Glutamatergic neuron (in vitro differentiated cells): Measurements from ENCODE around the gene GPRASP1. TPM values are rescaled to one million over a fixed set of nuclear protein-coding genes. Genes with fewer than 3 reads are reported as not detected.

Source experiments
- DNase-seq: peaks from one replicate; pipeline ENCODE4 v3.0.0; 2022
- H3K27ac Mint-ChIP-seq: one replicate; pipeline ENCODE4 v1.8.0; 2020; ENCODE audit warnings: mild to moderate bottlenecking, mixed read lengths, inconsistent platforms; ENCODE audit not compliant: unreplicated experiment
- H3K27me3 Mint-ChIP-seq: one replicate; pipeline ENCODE4 v1.8.0; 2020; ENCODE audit warnings: mild to moderate bottlenecking, moderate library complexity, mixed read lengths, inconsistent platforms; ENCODE audit not compliant: unreplicated experiment
- H3K36me3 Mint-ChIP-seq: one replicate; pipeline ENCODE4 v1.8.0; 2020; ENCODE audit warnings: mild to moderate bottlenecking, mixed read lengths, inconsistent platforms; ENCODE audit not compliant: unreplicated experiment
- H3K4me1 Mint-ChIP-seq: one replicate; pipeline ENCODE4 v1.8.0; 2020; ENCODE audit warnings: mild to moderate bottlenecking, low read depth, mixed read lengths, inconsistent platforms; ENCODE audit not compliant: unreplicated experiment
- H3K4me3 Mint-ChIP-seq: one replicate; pipeline ENCODE4 v1.8.0; 2020; ENCODE audit warnings: mild to moderate bottlenecking, mixed read lengths, inconsistent platforms; ENCODE audit not compliant: unreplicated experiment
- H3K9me3 Mint-ChIP-seq: one replicate; pipeline ENCODE4 v1.8.0; 2020; ENCODE audit warnings: mild to moderate bottlenecking, moderate library complexity, mixed read lengths, inconsistent platforms; ENCODE audit not compliant: unreplicated experiment
- long read RNA-seq: library from polyadenylated mRNA; unstranded; transcript quantifications from one replicate; pipeline ENCODE4 v2.0.0, GENCODE V29; 2020; ENCODE audit not compliant: unreplicated experiment
- total RNA-seq: library from RNA; stranded (reverse); fragmentation: NEBNext Ultra II Directional; extraction: Animal tissue kit (Norgen Biotek cat#: 25700); gene quantifications from one replicate; pipeline ENCODE4 v1.2.1, GENCODE V29; 2021; ENCODE audit not compliant: unreplicated experiment
- TF ChIP-seq, protein P1 (sequence below): fragments of 200-600 bp; sonication (generic); IDR thresholded peaks from one replicate; pipeline ENCODE4 v1.5.0; 2021; ENCODE audit not compliant: partially characterized antibody, unreplicated experiment

Gene GPRASP1, protein sequence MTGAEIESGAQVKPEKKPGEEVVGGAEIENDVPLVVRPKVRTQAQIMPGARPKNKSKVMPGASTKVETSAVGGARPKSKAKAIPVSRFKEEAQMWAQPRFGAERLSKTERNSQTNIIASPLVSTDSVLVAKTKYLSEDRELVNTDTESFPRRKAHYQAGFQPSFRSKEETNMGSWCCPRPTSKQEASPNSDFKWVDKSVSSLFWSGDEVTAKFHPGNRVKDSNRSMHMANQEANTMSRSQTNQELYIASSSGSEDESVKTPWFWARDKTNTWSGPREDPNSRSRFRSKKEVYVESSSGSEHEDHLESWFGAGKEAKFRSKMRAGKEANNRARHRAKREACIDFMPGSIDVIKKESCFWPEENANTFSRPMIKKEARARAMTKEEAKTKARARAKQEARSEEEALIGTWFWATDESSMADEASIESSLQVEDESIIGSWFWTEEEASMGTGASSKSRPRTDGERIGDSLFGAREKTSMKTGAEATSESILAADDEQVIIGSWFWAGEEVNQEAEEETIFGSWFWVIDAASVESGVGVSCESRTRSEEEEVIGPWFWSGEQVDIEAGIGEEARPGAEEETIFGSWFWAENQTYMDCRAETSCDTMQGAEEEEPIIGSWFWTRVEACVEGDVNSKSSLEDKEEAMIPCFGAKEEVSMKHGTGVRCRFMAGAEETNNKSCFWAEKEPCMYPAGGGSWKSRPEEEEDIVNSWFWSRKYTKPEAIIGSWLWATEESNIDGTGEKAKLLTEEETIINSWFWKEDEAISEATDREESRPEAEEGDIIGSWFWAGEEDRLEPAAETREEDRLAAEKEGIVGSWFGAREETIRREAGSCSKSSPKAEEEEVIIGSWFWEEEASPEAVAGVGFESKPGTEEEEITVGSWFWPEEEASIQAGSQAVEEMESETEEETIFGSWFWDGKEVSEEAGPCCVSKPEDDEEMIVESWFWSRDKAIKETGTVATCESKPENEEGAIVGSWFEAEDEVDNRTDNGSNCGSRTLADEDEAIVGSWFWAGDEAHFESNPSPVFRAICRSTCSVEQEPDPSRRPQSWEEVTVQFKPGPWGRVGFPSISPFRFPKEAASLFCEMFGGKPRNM (N-terminal part only)
- total RNA-seq, result 9.8 TPM
- long read RNA-seq, result 0 reads

DNA sequence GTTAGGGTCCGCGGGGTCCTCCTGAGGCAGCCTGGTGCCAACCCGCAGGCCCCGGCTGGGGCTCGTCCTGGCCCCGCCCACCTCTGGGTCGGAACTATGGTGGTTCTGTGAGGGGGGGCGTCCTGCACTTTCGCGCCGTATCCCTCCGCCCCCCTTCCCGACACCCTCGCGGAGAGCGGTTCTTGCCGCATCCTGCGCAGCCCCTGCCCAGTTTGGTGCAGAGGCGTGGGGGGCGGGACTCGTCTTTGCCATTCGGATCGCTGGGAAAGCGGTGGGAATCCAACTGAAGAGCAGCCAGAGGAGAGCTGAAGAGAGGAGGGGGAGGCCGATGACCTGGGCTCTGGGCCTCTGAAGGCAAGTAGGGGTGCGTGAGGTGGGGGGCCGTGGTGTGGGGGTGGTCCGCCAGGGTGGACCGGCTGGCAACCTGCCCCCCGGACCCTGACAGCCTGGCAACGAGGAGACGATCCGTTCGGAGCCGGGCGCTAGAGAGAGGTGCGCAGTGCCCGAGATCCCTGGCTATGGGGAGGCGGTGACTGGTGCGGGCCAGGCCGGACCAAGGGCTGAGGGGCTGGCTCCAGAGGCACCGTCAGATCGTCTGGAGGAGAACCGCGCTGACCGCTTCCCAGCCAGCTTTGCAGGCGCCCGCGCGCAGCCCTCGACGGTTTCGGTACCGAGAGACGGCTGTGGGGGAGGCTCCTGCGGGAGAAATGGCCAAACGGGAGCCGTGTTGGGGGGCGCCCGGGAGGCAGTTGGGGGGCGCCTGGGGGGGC is at the start of gene GPRASP1:
Gene GPRASP1 (plus strand): TSS at position 242 of the 770 bp plus-strand sequence. CDS start 2,431 bp downstream, outside the sequence.
- no peaks in the 10 kb centered on the region for H3K4me1 Mint-ChIP-seq
- H3K9me3 Mint-ChIP-seq, result no peaks in the 10 kb centered on the region
- DNase-seq, result peak; percentile 67
- H3K27ac Mint-ChIP-seq, result peak within 1 kb of the TSS; percentile 77
- H3K27me3 Mint-ChIP-seq, result peaks cover 8% of the 10 kb centered on the region
- peak within 1 kb of the TSS; percentile 92 for H3K4me3 Mint-ChIP-seq
- H3K36me3 Mint-ChIP-seq, result peaks cover 8% of the 10 kb centered on the region
- TF ChIP-seq, protein P1, sequence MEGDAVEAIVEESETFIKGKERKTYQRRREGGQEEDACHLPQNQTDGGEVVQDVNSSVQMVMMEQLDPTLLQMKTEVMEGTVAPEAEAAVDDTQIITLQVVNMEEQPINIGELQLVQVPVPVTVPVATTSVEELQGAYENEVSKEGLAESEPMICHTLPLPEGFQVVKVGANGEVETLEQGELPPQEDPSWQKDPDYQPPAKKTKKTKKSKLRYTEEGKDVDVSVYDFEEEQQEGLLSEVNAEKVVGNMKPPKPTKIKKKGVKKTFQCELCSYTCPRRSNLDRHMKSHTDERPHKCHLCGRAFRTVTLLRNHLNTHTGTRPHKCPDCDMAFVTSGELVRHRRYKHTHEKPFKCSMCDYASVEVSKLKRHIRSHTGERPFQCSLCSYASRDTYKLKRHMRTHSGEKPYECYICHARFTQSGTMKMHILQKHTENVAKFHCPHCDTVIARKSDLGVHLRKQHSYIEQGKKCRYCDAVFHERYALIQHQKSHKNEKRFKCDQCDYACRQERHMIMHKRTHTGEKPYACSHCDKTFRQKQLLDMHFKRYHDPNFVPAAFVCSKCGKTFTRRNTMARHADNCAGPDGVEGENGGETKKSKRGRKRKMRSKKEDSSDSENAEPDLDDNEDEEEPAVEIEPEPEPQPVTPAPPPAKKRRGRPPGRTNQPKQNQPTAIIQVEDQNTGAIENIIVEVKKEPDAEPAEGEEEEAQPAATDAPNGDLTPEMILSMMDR, result no peak

DNA sequence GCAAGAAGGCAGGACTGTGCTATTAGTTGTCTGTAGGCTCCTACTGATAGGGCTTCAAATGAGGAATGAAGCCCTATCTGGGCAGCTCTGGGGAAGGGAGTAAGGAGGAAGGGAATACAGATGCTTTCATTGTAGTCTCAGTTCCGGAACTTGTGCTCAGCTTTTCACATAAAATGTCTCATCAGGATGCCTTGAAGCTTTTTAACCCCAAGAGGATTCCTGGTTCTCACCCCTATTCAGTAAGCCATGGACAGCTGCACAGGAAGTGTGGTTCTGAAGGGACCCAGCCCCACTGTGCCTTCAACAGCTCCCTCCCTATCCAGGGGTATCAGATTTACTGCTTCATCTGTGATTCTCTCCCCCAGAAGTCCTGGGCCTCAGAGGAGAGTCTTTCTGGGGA is 47.0 kb upstream of the GPRASP1 start:
- Mint-ChIP-seq H3K27ac (no peak overlapping the region), H3K9me3 (peaks cover 6% of the 10 kb centered on the region), H3K27me3 (no peaks in the 10 kb centered on the region), H3K36me3 (peaks cover 5% of the 10 kb centered on the region), H3K4me3 (no peak overlapping the region), H3K4me1 (peaks cover 10% of the 10 kb centered on the region)
- TF ChIP-seq, protein P1, result no peak
- no peak for DNase-seq

DNA sequence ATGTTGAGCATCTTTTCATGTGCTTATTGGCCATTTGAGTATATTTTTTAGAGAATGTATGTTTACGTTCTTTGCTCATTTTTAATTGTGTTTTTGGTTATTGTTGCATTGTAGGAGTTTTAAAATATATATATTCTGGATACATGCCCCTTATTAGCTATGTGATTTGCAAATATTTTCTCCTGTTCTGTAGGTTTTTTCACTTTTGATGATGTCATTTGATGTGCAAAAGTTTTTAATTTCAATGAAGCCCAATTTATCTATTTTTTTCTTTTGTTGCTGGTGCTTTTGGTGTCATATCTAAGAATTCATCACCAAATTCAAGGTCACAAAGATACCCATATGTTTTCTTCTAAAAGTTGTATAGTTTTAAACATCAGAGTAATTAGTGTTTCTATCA is 45.2 kb upstream of the GPRASP1 start:
- Mint-ChIP-seq H3K27ac (no peak overlapping the region), H3K27me3 (no peaks in the 10 kb centered on the region), H3K4me3 (no peak overlapping the region), H3K9me3 (no peaks in the 10 kb centered on the region), H3K36me3 (peaks cover 5% of the 10 kb centered on the region), H3K4me1 (peaks cover 6% of the 10 kb centered on the region)
- DNase-seq, result no peak
- TF ChIP-seq, protein P1, result no peak

DNA sequence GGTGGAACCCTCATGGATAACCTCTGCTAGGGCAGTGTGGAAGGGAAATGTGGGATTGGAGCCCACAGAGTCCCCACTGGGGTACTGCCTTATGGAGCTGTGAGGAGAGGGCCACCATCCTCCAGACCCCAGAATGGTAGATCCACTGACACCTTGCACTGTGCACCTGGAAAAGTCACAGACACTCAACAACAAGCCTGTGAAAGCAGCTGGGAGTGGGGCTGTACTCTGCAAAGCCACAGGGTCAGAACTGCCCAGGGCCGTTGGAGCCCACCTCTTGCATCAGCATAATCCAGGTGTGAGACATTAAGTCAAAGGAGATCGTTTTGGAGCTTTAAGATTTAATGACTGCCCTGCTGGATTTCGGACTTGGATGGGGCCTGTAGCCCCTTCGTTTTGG is 40.4 kb upstream of the GPRASP1 start:
- H3K27me3 Mint-ChIP-seq, result no peaks in the 10 kb centered on the region
- TF ChIP-seq, protein P1, result no peak
- H3K36me3 Mint-ChIP-seq, result no peaks in the 10 kb centered on the region
- H3K4me3 Mint-ChIP-seq, result no peak overlapping the region
- no peak for DNase-seq
- no peaks in the 10 kb centered on the region for H3K9me3 Mint-ChIP-seq
- H3K27ac Mint-ChIP-seq, result no peak overlapping the region
- no peaks in the 10 kb centered on the region for H3K4me1 Mint-ChIP-seq
